ENCODE measurements around the gene TP53RK.

The TP53RK gene

DNA sequence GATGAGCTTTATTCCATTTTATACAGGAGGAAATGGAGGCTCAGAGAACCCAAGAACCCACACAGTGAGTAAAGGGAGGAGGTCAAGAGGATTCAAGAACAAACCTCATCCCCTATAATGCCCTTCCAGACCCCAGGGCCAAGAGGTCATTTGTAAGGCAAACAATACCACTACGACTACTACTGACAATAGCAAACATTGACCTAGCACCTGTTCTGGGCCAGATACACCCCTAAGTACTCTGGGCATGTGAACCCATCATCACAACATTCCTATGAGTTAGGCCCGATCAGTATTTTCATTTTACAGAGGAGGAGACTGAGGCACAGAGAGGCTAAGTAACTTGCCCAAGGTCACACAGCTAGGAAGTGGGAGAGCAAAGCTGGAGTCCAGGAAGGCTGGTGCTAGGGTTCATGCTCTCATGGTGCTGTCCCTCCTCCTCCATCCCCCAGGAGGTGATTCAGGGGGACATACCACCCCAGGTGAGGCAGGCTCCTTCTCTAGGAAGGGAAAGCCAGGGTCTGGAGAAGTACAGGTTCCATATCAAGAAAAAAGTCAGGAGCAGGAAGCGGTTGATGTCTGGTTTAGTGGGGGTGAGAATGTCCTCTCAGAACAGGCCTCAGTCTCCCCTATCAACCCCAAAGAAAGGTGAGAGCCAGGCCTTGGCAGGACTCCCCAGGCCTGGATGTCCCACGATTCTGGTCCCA is 51.7 kb downstream of the TP53RK start:
- no peak for DNase-seq

DNA sequence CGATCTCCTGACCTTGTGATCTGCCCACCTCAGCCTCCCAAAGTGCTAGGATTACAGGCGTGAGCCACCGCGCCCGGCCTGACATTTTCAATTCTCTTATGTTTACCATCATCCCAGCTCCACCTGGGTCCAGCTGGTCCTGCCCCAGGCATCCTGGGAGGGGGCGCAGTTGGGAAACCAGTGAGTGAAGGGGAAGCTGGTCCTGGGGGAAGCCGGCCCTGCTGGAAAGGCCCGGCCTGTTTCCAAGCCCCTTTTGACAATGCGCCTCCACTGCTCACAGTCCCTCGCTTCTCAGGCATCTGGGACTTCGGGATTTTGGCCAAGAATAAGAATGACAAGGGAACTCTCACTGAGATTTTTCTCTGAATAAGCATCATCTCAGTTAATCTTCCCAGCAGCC is 52.2 kb downstream of the TP53RK start:
- no peak for DNase-seq

DNA sequence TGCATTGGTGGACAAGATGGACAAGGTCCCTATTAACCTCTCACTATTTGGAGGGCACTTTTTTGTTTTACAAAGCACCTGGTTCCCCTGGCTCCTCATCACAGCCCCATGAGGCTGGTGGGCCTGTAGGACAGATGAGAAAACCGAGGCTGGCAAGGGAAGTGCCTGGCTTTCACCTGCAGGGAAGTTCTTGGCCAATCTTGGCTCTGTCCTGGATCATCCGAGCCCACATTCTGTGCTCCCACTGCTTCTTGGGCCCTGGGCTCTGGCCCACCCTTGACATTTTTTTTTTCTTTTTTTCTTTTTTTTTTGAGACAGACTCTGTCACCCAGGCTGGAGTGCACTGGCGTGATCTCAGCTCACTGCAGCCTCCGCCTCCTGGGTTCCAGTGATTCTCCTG is 52.7 kb downstream of the TP53RK start:
- DNase-seq = no peak

GRCh38 chr20:46635514-46636136 is 53.6 kb downstream of the TP53RK start:
- no peak for DNase-seq

GRCh38 chr20:46634528-46634927 is 54.7 kb downstream of the TP53RK start:
- DNase-seq = no peak
